H1 (cell line): ENCODE data around the gene SPON2. TPM values are rescaled to one million over a fixed set of nuclear protein-coding genes. Genes with fewer than 3 reads are reported as not detected.

Experiments
- CTCF ChIA-PET: fragments of 300-600 bp; sonication (Branson Sonifier 250); formaldehyde crosslinking; loops from one replicate; lab custom pipeline; 2021; ENCODE audit not compliant: partially characterized antibody; lab: Charles Lee
- POLR2A ChIA-PET: fragments of 300-600 bp; sonication (Branson Sonifier 250); formaldehyde crosslinking; loops from one replicate; lab custom pipeline; 2021; ENCODE audit warnings: inconsistent platforms; ENCODE audit not compliant: partially characterized antibody; lab: Charles Lee
- DNase-seq, 2 experiments: peaks; one replicate each; pipeline versions ENCODE4 v3.0.0 to v3.0.0-alpha.2; 2010 to 2022; ENCODE audit warnings: low spot score in 2 of 2, low read depth in 1 of 2, mixed read lengths in 1 of 2
- FAIRE-seq: peaks from 2 replicates; lab custom pipeline; 2011; peaks lifted over from hg19 to GRCh38; lab: Jason Lieb, UNC
- H2AFZ ChIP-seq: 2 replicates; pipeline ENCODE4 v1.8.1; 2012; ENCODE audit warnings: low read length, inconsistent platforms
- H2AK5ac ChIP-seq: 2 replicates; pipeline ENCODE4 v1.6.1; 2013; ENCODE audit warnings: low read depth, low read length
- H2BK120ac ChIP-seq: replicated peaks from 2 replicates; pipeline ENCODE3; 2013; ENCODE audit warnings: low read depth, low read length, inconsistent platforms
- H2BK12ac ChIP-seq: 2 replicates; pipeline ENCODE4 v1.6.1; 2013; ENCODE audit warnings: low read depth, low read length
- H2BK15ac ChIP-seq: 2 replicates; pipeline ENCODE4 v1.6.1; 2013; ENCODE audit warnings: low read length
- H2BK20ac ChIP-seq: 2 replicates; pipeline ENCODE4 v1.6.1; 2013; ENCODE audit warnings: low read length
- H2BK5ac ChIP-seq: 2 replicates; pipeline ENCODE4 v1.6.1; 2013; ENCODE audit warnings: low read depth, low read length
- H3K14ac ChIP-seq: 2 replicates; pipeline ENCODE4 v1.6.1; 2013; ENCODE audit warnings: inconsistent platforms; ENCODE audit not compliant: insufficient read length
- H3K18ac ChIP-seq: 2 replicates; pipeline ENCODE4 v1.6.1; 2013; ENCODE audit warnings: low read length; ENCODE audit errors: extremely low read depth
- H3K23ac ChIP-seq: 2 replicates; pipeline ENCODE4 v1.6.1; 2013; ENCODE audit warnings: inconsistent platforms; ENCODE audit not compliant: insufficient read length
- H3K23me2 ChIP-seq: 2 replicates; pipeline ENCODE4 v1.6.1; 2013; ENCODE audit warnings: low read depth, low read length
- H3K27ac ChIP-seq: 2 replicates; pipeline ENCODE4 v1.6.1; 2011; ENCODE audit warnings: low read depth, low read length, inconsistent platforms
- H3K27me3 ChIP-seq, 4 experiments: replicated peaks in 1 of 4; 1 replicate in 1 of 4; 2 replicates in 3 of 4; pipeline versions ENCODE4 v1.6.1 to v1.8.1; 2011 to 2013; ENCODE audit warnings: low read length in 3 of 4, mild to moderate bottlenecking in 3 of 4, inconsistent platforms in 2 of 4, mixed read lengths in 2 of 4, moderate library complexity in 1 of 4; ENCODE audit not compliant: control insufficient read depth in 3 of 4, insufficient read depth in 3 of 4; ENCODE audit errors: extremely low read depth in 1 of 4
- H3K36me3 ChIP-seq, 4 experiments: 2 replicates each; pipeline versions ENCODE4 v1.6.1 to v1.8.1; 2011 to 2013; ENCODE audit warnings: mild to moderate bottlenecking in 4 of 4, low read length in 3 of 4, moderate library complexity in 2 of 4, control low read depth in 1 of 4, inconsistent platforms in 1 of 4; ENCODE audit not compliant: insufficient read depth in 4 of 4, control insufficient read depth in 2 of 4
- H3K4ac ChIP-seq: replicated peaks from 2 replicates; pipeline ENCODE3; 2013; ENCODE audit warnings: low read length, low read depth, mixed read lengths, inconsistent platforms; ENCODE audit not compliant: insufficient read length
- H3K4me1 ChIP-seq, 4 experiments: replicated peaks in 1 of 4; 1 replicate in 1 of 4; 2 replicates in 3 of 4; pipeline versions ENCODE4 v1.6.1 to v1.8.1; 2011 to 2013; ENCODE audit warnings: low read length in 3 of 4, inconsistent platforms in 2 of 4, mixed read lengths in 1 of 4; ENCODE audit not compliant: insufficient read depth in 4 of 4, control insufficient read depth in 3 of 4
- H3K4me2 ChIP-seq, 2 experiments: 2 replicates each; pipeline versions ENCODE4 v1.6.1 to v1.8.1; 2011 to 2013; ENCODE audit warnings: low read depth in 2 of 2, low read length in 2 of 2, control low read depth in 1 of 2, inconsistent platforms in 1 of 2, mild to moderate bottlenecking in 1 of 2; ENCODE audit not compliant: insufficient read depth in 1 of 2
- H3K4me3 ChIP-seq, 4 experiments: fragments of 200-600, 300-600 bp in 1 of 4; sonication (generic), shearing (Covaris generic), sonication (Bioruptor Twin) in 1 of 4; 2 replicates each; pipeline versions ENCODE4 v1.5.1 to v1.8.1; 2011 to 2016; ENCODE audit warnings: low read length in 4 of 4, low read depth in 3 of 4, control low read depth in 2 of 4, inconsistent platforms in 2 of 4, mild to moderate bottlenecking in 2 of 4, mixed read lengths in 1 of 4, moderate library complexity in 1 of 4; ENCODE audit not compliant: insufficient read depth in 2 of 4; ENCODE audit errors: extremely low read depth in 1 of 4
- H3K56ac ChIP-seq: replicated peaks from 2 replicates; pipeline ENCODE3; 2013; ENCODE audit warnings: low read depth, mild to moderate bottlenecking, mixed read lengths, low read length, inconsistent platforms; ENCODE audit not compliant: insufficient read length
- H3K79me1 ChIP-seq: 2 replicates; pipeline ENCODE4 v1.6.1; 2013; ENCODE audit warnings: low read depth, low read length, control low read depth
- H3K79me2 ChIP-seq, 2 experiments: 2 replicates each; pipeline versions ENCODE4 v1.6.1 to v1.8.1; 2012 to 2013; ENCODE audit warnings: low read length in 2 of 2, mild to moderate bottlenecking in 2 of 2, inconsistent platforms in 1 of 2; ENCODE audit not compliant: insufficient read depth in 2 of 2, control insufficient read depth in 1 of 2
- H3K9ac ChIP-seq, 4 experiments: replicated peaks in 1 of 4; 1 replicate in 1 of 4; 2 replicates in 3 of 4; pipeline versions ENCODE4 v1.6.1 to v1.8.1; 2011 to 2013; ENCODE audit warnings: low read depth in 3 of 4, low read length in 3 of 4, control low read depth in 2 of 4, mild to moderate bottlenecking in 2 of 4, moderate library complexity in 2 of 4, inconsistent platforms in 1 of 4; ENCODE audit errors: extremely low read depth in 1 of 4
- H3K9me3 ChIP-seq, 2 experiments: 2 replicates each; pipeline versions ENCODE4 v1.6.1 to v1.8.1; 2012 to 2013; ENCODE audit warnings: mild to moderate bottlenecking in 2 of 2, moderate library complexity in 2 of 2, control low read depth in 1 of 2, inconsistent platforms in 1 of 2, low read depth in 1 of 2, low read length in 1 of 2, mixed read lengths in 1 of 2; ENCODE audit not compliant: insufficient read depth in 2 of 2
- H4K20me1 ChIP-seq, 2 experiments: replicated peaks in 1 of 2; 2 replicates each; pipeline versions ENCODE3 to v1.8.1; 2011 to 2013; ENCODE audit warnings: inconsistent platforms in 2 of 2, low read length in 2 of 2, mild to moderate bottlenecking in 1 of 2; ENCODE audit not compliant: insufficient read depth in 2 of 2, control insufficient read depth in 1 of 2
- H4K5ac ChIP-seq: 2 replicates; pipeline ENCODE4 v1.6.1; 2013; ENCODE audit warnings: low read length, low read depth, mixed read lengths, inconsistent platforms; ENCODE audit not compliant: insufficient read length
- H4K8ac ChIP-seq: 2 replicates; pipeline ENCODE4 v1.8.0; 2013; ENCODE audit warnings: mild to moderate bottlenecking, moderate library complexity, low read length, inconsistent platforms; ENCODE audit not compliant: insufficient read depth; ENCODE audit errors: extremely low read depth
- H4K91ac ChIP-seq: replicated peaks from 2 replicates; pipeline ENCODE3; 2013; ENCODE audit warnings: low read length, mixed read lengths, inconsistent platforms; ENCODE audit not compliant: insufficient read length
- TCF12 ChIP-seq: IDR thresholded peaks from 2 replicates; pipeline ENCODE4 v1.6.1; 2011; ENCODE audit warnings: low read depth, mild to moderate bottlenecking, low read length
- WGBS, 2 experiments: shearing (Covaris generic) in 1 of 2; methylation state at CpG; one replicate each; pipeline versions ENCODE4 v1.1.6 to v1.1.7; 2013 to 2015; ENCODE audit warnings: low lambda C conversion rate in 2 of 2, mixed read lengths in 2 of 2, inconsistent platforms in 1 of 2, low coverage in 1 of 2, missing lambda C conversion rate in 1 of 2; ENCODE audit not compliant: insufficient replicate concordance in 2 of 2, insufficient coverage in 1 of 2, insufficient read length in 1 of 2; ENCODE audit errors: extremely low coverage in 1 of 2, missing lambda C conversion rate in 1 of 2; 5-methylcytosine and 5-hydroxymethylcytosine counted together
- polyA plus RNA-seq, 7 experiments: library from polyadenylated mRNA; depleted of rRNA in 3 of 7; stranded (reverse) in 5 of 7; unstranded in 2 of 7; fragments of >200 nt in 5 of 7; fragments of 200-250 nt in 2 of 7; gene quantifications; 1 replicate in 5 of 7; 2 replicates in 1 of 7; 4 replicates in 1 of 7; pipeline versions ENCODE4 v1.2.1 to v1.2.3, GENCODE V29; 2011 to 2013; ENCODE audit warnings: missing spikeins in 2 of 7, mixed read lengths in 2 of 7
- total RNA-seq: library from RNA; stranded (reverse); fragmentation: NEBNext Ultra II Directional; extraction: Animal tissue kit (Norgen Biotek cat#: 25700); gene quantifications from 2 replicates; pipeline ENCODE4 v1.2.1, GENCODE V29; 2021

Gene SPON2
- total and polyA plus RNA-seq, 2 of the 8 experiments (the other 6 are each of a cell fraction or from before 2014, with no cell fraction given), result 2.8 to 3.2 TPM

GRCh38 chr4:1195891-1196401, 23.6 kb upstream of the SPON2 start:
- Histone ChIP-seq H2BK20ac (no peak overlapping the region), H3K79me2 (no peaks in the 10 kb centered on the region), H4K5ac (no peak overlapping the region), H3K56ac (no peak overlapping the region), H3K9ac (no peak overlapping the region), H2AFZ (no peak overlapping the region), H3K4me2 (no peak overlapping the region), H2BK12ac (no peak overlapping the region), H2BK15ac (no peak overlapping the region), H2BK120ac (no peak overlapping the region), H3K4me1 (no peaks in the 10 kb centered on the region), H3K36me3 (no peaks in the 10 kb centered on the region), H3K4me3 (no peak overlapping the region), H3K79me1 (no peaks in the 10 kb centered on the region), H2BK5ac (no peak overlapping the region), H3K27me3 (no peaks in the 10 kb centered on the region; a peak in 2 of 7 replicates), H2AK5ac (no peak overlapping the region), H3K14ac (no peak overlapping the region), H4K91ac (no peak overlapping the region), H3K18ac (no peak overlapping the region), H3K9me3 (no peaks in the 10 kb centered on the region), H3K4ac (no peak overlapping the region), H3K23ac (no peak overlapping the region), H4K8ac (no peak overlapping the region), H3K23me2 (no peaks in the 10 kb centered on the region), H3K27ac (no peak overlapping the region), H4K20me1 (no peaks in the 10 kb centered on the region)
- no peak for TF ChIP-seq TCF12
- 93% methylated on average over 16 of the region's 16 CpGs; no CpG with 5 or more reads in 1 of the 2 experiments for WGBS, 2 experiments
- CTCF ChIA-PET, result interaction anchor here (1.5 to 1.7 kb wide), 2 partner anchors 11 to 72 kb away, joined by 4 read pairs; no protein-coding TSS in a partner anchor
- POLR2A ChIA-PET, result no interaction called here
- DNase-seq, result no peak
- FAIRE-seq, result no peak
